GM21423 (cell line): Measurements from ENCODE around the gene TSPAN11.

Source experiments
- ATAC-seq: cut with Tn5 transposase; IDR thresholded peaks from one replicate; pipeline ENCODE4 v1.9.1; 2021; ENCODE audit warnings: mild to moderate bottlenecking, moderate library complexity; ENCODE audit not compliant: unreplicated experiment

The TSPAN11 gene

DNA sequence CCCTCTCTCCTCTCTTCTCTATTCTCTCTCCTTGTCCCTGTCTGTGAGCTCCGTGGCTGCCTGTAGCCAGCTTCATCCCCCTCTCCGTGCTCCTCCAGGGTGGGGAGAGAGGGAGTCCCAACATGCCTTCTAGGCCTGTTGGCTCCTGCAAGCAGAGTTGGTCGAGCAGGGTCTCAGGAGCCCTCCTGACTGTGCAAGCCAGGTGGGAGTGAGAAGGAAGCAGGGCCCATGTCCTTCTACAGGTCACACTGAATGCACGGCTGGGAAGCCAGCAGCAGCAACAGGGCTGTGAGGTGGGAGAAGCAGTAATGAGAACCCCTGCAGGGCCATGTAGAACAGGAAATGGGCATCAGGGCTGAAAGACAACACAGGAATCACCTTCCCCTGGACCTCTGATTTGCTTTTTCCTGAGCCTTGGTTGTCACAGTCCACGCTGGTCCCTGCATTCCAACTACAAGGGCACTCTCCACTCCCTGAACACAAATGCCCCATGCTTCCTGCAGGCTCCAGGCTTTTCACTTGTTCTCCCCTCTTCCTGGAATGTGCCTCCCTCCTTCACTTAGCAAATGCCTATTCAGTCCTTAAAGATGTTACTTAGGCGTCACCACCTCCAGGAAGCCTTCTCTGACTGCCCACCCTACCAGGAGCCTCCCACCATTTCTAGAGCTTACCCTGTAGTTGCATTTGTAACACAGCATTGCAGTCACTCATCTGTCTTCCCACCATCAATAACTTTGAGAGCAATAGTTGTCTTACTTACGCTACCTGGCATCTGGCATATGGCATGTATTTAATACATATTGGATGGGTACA, 51.2 kb downstream of the TSPAN11 start:
- no peak for ATAC-seq

DNA sequence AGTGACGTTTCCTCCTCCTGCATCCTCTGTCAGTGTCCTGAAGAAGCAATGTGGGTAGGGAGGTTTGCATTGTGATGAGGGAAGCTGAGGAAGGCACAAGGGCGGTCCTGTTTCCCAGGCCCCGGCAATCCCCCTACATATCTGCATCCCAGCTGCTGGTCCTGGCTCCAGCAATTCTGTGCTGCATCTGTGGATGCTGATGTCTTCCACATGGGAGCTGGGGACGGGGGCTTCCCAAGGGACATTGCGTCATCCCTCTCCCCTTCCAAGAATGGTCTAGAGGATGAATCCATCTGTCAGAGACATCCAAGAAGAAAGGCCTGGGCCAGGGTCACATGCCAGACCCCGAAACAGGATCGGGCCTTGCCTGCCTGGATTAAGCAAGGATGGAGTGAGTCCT, 52.1 kb downstream of the TSPAN11 start:
- ATAC-seq, result no peak

DNA sequence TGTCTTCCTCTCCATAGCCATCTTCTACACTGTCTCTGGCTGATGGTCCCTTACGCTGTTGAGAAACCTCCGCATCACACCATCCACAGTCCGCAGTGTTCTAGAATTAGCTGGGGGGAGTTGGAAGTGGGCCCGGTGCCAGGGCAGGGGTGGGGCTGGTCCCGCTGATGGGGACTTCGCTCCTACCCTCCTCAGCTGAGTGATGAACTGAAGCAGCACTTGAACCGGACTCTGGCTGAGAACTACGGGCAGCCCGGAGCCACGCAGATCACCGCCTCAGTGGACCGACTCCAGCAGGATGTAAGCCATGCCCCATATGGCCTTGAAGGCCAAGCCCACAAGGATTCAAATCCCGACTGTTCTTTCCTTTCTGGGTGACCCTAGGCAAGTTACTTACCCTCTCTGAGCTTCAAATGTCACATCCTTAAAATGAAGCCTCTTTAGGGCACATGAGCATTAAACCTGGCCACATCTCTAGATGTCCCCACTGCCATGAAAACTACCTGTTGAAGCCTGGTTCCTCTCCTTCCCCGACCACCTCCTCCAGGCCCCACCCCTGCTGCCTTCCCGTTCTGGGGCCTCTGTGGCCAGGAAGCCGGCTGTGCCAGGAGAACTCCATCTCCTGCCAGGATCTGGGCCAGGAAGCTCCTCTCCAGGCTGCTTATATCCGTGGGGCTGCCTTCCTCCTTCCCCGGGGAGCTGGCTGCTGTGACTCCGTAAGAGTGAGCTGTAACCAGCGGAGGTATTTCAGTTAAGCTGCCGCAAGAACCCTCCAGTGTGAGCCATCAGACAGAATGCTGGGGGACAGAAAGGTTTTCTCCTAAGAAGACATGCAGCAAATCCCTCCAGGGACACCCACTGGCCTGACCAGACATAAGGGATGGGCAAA, 53.1 kb downstream of the TSPAN11 start:
- ATAC-seq, result no peak

DNA sequence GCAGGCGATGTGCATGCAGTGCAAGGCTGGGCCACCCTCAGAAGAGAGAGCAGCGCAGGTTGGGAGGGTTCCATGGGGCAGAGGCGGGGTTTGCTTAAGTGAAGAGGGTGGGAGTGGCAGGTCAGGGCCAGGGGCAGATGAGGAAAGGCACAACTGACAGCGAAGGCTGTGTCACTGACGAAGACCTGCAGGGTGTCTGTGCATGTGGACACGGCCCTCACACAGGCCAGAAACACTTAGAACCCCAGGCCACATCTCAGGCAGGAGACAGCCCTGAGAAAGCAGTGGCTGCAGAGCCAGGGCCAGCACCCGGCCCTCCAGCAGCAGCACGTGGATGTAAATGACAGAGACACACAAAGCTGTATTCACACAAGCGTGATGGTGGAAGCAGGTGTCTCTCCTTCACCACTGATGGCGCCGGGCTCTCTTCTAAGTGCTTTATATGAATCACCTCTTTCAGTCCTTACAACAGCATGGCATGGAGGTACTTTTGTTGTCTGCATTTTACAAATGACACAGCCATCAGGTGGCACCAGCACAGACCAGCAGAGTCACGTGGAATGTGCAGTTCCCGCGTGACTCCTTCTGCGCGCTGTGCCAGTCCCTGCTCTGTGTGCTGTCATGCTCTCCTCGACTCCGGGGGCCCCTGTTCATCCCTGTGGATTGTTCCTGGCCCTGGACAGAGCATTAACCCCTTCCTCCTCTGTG, 54.6 kb downstream of the TSPAN11 start:
- no peak for ATAC-seq

DNA sequence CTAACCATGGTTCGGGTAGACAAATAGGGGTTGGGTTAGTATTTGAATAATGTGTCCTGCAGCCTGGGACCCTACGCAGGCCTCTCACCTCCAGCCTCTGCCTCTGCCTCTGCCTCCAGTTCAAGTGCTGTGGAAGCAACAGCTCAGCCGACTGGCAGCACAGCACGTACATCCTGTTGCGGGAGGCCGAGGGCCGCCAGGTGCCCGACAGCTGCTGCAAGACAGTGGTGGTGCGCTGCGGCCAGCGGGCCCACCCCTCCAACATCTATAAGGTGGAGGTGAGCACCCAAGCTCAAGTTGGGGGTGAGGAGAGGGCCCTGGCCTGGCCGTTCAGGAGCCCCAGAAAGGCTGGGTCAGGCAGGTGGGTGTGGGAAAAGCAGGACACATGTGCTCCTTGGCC, 55.9 kb downstream of the TSPAN11 start:
- ATAC-seq, result no peak

DNA sequence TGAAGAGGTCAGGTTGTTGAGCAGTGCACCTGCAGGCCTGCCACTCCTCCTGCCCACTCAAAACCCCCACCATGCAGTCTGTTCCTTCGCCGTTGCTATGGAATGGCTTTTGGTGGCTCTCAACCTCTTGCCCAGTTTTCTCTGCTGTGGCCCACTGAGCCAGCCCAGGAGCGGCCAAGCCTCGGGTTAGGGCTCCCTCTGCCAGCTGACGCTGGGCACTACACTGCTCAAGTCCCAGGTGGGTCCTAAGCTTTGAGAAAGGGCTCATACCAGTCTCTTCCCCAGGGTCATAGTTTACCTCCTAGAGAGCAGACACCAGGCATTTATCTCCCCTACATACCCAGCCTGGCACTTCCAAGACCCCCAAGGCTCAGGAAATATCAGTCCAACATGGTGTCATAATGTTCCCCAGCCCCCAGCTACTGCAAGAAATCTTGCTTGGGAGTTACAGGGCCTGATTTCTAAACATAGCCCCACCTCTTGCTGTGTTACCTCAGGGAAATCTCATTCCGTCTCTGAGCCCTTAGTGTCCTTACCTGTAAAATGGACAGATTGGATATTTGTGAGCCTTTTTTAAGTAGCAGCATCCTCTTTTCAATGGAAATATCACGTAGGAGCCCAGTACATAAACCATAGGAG, 59.4 kb downstream of the TSPAN11 start:
- ATAC-seq, result peak; percentile 43

DNA sequence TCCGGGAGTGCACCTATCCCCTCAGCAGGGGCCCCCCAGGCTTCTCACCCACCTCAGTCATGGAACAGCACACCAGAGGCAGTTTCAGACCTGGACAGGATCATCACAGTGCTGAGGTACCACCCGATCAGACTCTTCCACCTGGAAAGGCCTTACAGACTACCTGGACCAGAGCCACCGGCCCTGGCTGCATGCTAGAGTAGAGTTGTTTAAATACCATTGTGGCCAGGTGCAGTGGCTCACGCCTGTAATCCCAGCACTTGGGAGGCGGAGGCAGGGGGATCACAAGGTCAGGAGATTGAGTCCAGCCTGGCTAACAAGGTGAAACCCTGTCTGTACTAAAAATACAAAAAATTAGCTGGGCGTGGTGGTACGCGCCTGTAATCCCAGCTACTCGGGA, 61.5 kb downstream of the TSPAN11 start:
- no peak for ATAC-seq

DNA sequence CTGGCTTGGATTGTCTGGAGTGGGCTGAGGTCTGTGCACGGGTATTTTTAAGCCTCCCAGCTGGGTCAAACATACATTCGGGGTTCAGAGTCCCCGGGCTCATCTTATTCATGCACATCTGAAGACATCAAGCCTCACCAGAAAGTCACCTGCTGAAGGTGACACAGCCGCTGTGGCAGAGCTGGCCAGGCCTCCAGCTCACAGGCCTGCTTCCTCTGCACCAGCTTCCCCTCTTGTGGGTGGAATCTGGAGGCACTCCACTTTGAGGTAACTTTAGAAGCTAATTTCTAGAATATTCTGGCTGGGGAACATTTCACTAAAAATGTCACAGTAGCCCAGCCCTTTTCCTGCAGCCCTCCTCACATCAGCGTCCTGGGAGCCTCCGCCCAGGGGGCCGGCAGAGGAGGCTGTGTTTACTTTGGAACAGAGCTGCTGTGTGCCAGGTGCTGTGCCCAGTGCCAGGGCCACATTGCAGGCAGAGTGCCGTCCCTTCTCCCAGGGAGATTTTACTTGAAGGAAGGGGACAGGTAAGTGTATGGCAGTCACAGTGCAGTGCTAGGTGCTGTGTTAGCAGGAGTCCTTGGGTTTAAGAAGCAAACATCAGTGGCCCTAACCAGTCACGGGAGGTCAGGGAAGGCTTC, 62.2 kb downstream of the TSPAN11 start:
- no peak for ATAC-seq

DNA sequence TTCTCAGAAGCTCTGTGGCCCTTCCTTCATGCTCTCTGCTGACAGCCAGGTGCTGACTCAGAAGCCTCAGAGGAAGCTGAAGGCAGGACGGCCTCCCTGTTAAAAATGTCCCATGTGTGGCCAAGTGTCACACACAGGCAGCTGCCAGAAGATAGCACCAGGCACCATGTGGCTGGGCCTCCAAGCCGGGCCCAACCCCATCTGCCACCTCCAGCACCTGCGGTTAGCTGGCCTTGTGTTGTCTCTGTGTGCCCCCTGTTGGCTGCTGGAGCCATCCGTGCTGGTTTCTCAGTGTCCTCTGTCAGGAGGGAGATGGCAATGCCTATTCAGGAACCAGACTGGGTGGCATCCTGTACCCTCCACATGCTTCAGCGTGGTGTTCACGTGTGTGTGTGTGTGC, 63.2 kb downstream of the TSPAN11 start:
- peak; percentile 46 for ATAC-seq

DNA sequence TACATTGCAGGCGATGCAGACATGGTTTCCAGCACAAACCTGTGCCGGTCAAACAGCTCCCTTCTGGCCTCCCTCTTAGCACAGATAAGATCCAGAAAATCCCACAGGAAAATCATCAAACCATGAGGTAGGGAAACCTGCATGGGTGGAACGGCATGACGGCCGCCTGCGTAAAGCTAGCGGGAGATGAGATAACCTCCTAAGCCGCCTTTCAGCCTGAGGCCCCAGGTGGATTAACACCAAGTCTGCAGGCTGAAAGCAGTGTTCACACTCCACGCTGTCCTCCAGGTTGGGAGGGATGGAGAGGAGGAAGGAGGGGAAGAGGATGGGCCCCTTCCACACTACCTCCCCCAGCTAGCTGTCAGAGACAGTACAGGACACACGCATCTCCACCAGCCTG, 63.8 kb downstream of the TSPAN11 start:
- ATAC-seq, result no peak

DNA sequence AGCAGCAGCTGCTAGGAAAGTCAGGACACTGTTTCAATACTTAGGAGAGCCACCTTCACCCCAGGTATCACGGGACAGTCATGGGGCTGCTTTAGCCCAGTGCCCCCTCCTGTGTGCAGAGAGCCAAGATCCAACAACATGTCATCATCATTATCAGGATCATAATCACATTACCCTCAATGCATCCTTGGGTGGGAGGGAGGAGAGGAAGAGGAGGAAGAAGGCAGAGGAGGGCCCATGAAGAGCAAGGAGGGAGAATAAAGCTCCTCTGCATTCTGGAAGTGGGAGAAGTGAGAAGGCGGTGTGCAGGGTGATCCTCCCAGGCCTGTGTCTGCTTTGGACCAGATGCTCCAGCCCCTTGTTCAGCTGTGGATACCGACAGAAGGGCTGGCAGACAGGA, 64.2 kb downstream of the TSPAN11 start:
- ATAC-seq, result no peak

DNA sequence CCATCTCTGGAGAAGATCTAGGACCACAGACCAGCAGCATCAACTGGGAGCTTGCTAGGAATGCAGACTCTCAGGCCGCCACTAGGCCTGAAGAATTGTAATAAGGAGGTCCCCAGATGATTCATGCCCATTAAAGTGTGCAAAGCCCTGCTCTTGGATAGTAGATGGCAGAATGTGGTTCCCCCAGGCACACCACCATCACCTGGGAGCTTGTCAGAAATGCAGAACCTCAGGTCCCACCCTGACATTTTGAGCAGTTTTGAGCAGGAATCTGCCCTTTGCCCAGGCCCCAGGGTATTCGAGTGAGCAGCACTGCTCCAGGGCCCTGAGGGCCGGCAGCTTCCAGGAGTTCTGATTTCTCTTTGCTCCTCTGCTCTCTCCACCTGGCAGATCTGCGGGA, 64.9 kb downstream of the TSPAN11 start:
- ATAC-seq, result no peak

DNA sequence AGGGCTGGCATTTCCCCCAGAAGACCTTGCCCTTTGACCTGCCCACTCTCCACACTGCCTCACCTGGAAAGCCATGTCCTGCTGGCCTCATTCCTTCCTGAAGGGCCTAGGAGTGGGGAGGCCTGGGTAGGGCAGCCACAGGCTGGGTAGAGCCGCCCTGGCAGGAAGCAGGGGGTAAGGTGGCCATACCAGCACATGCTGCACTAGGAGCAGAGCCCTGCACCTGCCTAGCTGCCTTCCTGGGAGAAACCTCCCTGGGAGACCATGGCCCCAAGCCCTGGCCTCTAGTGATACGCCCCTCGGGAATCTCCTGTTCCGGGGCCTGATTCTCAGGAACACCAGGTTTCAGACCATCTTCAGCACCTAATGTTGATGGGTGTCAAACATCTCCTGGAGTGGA, 65.8 kb downstream of the TSPAN11 start:
- ATAC-seq, result no peak

DNA sequence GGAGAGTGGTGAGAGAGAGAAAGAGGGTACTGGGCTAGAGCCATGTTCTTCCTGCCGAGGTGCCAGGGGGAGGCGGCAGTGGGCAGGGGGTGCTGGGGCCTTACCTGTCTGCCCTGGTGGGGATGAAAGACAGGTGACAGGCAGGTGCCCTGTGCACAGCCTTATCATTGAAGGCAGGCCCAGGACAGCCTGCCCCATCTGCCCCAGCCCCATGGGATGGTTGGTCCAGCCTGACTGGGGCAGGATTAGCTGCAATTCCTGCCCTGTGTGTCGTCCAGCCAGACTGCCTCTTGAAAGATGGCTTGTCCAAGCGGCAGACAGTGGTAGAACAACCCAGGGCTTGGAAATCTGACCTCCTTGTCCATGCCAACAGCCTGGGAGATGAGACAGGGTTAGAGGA, 67.2 kb downstream of the TSPAN11 start:
- no peak for ATAC-seq

DNA sequence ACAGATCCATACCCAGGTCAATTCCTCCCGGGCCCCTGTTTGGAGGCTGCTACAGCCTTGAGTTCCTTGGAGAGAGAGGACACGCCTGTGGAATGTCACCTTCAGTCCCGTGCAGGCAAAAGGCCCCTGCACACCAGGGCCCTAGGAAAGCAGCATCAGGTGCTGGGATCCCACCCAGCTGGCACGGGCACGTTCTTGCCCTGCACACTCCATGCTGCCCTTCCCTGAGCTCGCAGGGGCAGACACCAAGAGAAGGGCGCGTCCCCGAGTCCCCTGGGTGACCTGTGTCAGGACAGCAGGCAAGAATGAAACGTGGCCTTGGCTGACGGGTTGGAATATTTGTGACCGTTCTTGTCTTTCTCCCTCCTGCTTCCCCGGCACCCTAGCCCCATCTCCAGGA, 67.7 kb downstream of the TSPAN11 start:
- ATAC-seq, result no peak

DNA sequence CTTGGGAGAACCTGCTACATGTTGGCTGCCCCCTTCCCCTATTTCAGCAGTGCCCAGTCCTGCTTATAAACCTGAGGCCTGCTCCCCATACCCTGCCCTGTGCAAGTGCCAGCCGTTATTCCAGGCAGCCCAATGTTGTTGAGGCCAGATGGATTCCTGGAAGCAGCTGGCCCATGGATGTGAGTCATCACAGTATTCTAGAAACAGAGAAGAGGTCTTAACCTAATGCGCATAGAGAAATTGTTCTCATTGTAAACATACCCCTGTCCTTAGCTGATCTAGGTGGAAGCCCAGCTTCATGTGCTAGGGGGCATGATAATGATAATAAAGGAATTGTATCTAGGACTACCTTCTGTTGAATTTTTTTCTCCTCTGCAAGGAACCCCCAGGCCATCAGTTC, 69.7 kb downstream of the TSPAN11 start:
- no peak for ATAC-seq

DNA sequence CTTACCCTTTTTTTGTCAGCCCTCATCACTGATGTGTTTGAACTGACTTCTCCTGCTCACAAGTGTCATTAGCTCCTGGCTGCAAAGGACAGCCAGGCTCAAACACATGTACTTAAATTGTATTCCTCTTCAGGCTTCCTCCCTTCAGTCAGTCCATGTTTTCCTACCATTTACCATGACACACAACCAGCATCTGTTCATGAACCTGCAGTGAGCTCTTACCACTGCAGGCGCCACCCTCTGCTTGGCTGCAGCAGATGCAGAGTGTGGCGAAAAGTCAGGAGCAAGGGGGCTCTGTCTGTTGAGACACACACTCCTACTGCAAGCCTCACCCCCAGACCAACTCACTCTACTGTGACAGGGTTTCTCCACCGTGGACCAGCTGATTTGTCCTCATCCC, 70.2 kb downstream of the TSPAN11 start:
- no peak for ATAC-seq

DNA sequence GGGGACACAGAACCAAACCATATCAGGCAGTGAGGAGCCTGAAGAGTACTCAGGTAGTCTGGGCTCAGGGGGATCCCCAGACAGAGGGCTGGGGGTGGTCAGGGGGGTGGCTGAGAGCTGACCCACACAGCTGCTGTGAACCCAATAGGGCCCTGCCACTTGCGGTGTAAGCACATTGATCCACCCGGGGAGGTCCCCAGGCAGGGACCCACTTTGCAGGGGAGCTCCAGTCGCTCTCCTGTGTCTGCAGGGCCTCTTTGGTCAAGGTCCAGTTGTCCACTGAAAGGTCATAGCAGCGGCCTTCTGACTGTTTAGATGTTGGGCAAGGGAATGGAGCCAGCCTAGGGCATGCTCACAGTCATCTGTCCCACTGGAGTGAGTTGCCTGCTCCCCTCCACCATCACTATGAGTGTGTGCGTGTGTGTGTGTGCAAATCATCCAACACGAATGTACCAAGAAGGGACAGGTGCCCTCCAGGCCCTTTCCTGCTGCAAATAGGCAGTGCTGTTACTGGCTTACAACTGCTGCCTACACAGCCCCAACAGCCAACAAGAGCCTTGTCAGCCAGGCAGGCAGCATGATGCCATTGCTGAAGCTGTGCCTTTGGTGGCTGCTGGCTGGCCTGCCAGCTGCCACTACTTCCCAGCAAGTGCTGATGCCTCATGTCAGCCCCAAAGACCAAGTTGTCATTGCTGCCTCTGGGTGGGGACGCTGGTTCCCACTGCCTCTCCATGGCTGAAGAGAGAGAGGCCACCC, 71.3 kb downstream of the TSPAN11 start:
- ATAC-seq, result no peak

DNA sequence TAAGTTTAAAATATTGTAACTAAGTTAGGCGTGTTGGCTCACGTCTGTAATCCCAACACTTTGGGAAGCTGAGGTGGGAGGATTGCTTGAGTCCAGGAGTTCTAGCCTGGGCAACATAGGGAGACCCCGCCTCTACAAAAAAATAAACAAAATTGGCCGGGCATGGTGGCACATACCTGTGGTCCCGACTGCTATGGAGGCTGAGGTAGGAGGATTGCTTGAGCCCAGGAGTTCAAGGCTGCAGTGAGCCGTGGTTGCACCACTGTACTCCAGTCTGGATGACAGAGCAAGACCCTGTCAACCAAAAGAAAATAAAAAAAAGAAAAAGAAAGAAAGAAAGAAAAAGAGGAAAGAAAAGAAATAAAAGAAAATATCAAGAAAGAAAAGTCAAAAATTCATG, 72.5 kb downstream of the TSPAN11 start:
- no peak for ATAC-seq

DNA sequence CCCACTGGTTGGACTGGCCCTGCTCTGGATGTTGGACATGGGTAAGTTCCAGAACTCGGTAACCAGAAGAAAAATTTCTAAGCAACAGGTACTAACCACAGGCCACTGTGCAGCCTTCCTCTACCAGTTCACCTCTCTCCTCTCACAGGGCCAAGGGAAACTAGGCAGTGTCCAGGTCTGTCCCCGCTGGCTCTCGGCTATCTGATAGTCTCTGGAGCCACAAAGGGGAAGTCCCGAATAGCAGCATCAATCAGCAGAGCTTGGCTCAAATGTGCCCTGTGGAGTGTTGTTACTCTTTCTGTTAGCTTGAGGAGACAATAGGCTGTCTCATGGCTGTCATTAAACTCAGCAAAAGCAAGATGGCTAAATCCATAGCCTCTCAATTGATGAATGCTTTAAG, 73.2 kb downstream of the TSPAN11 start:
- ATAC-seq, result no peak
